Progenitor cell of endocrine pancreas (in vitro differentiated cells): Measurements from ENCODE around the gene PPAN. TPM values are rescaled to one million over a fixed set of nuclear protein-coding genes. Genes with fewer than 3 reads are reported as not detected.

Experiments
- DNase-seq: peaks from one replicate; pipeline ENCODE4 v3.0.0; 2021; ENCODE audit warnings: low spot score; ENCODE audit not compliant: unreplicated experiment
- H3K27ac Mint-ChIP-seq: 2 replicates; pipeline ENCODE4 v1.8.0; 2021; ENCODE audit warnings: mild to moderate bottlenecking, moderate library complexity, mixed read lengths
- H3K27me3 Mint-ChIP-seq: 2 replicates; pipeline ENCODE4 v1.8.0; 2021; ENCODE audit warnings: mixed read lengths
- H3K36me3 Mint-ChIP-seq: 2 replicates; pipeline ENCODE4 v1.8.0; 2022; ENCODE audit warnings: mixed read lengths; ENCODE audit not compliant: insufficient read depth
- H3K4me1 Mint-ChIP-seq: 2 replicates; pipeline ENCODE4 v1.8.0; 2021; ENCODE audit warnings: low read depth, mixed read lengths
- H3K4me3 Mint-ChIP-seq: 2 replicates; pipeline ENCODE4 v1.8.0; 2021; ENCODE audit warnings: low read depth, mild to moderate bottlenecking, moderate library complexity, mixed read lengths
- H3K9me3 Mint-ChIP-seq: 2 replicates; pipeline ENCODE4 v1.8.0; 2021; ENCODE audit warnings: low read depth, mixed read lengths
- CTCF ChIP-seq: fragments of 200-600 bp; sonication (generic); IDR thresholded peaks from one replicate; pipeline ENCODE4 v1.5.0; 2021; ENCODE audit warnings: antibody characterized with exemption, mild to moderate bottlenecking; ENCODE audit not compliant: unreplicated experiment
- total RNA-seq: library from RNA; stranded (reverse); gene quantifications from 2 replicates; pipeline ENCODE4 v1.2.1, GENCODE V29; 2021

PPAN gene
- total RNA-seq, 1 donor from 2014 or later: 51.5 TPM

- no peak for DNase-seq
- H3K36me3 Mint-ChIP-seq: no peaks in the 10 kb centered on the region
- no peaks in the 10 kb centered on the region for H3K9me3 Mint-ChIP-seq
- H3K4me3 Mint-ChIP-seq: no peak overlapping the region
- no peaks in the 10 kb centered on the region for H3K4me1 Mint-ChIP-seq
- H3K27ac Mint-ChIP-seq: no peak overlapping the region
- no peak for TF ChIP-seq CTCF
- H3K27me3 Mint-ChIP-seq: peaks cover 37% of the 10 kb centered on the region
Measured at GRCh38 chr19:10070730-10071446, 35.3 kb upstream of the PPAN start.

GRCh38 chr19:10074153-10074552 lies 32.0 kb upstream of the PPAN start:
- H3K4me1 Mint-ChIP-seq: no peaks in the 10 kb centered on the region
- no peak overlapping the region for H3K4me3 Mint-ChIP-seq
- H3K9me3 Mint-ChIP-seq: no peaks in the 10 kb centered on the region

GRCh38 chr19:10076535-10076934 lies 29.6 kb upstream of the PPAN start:
- Mint-ChIP-seq H3K27ac (no peak overlapping the region), H3K9me3 (no peaks in the 10 kb centered on the region)
- no peak for DNase-seq

More at GRCh38 chr19:10074153-10074552, 32.0 kb upstream of the PPAN start:
- TF ChIP-seq CTCF: peak; percentile 19
- H3K27ac Mint-ChIP-seq: no peak overlapping the region
- no peak for DNase-seq
- no peaks in the 10 kb centered on the region for H3K36me3 Mint-ChIP-seq
- peaks cover 39% of the 10 kb centered on the region for H3K27me3 Mint-ChIP-seq

GRCh38 chr19:10078329-10078728 lies 27.8 kb upstream of the PPAN start:
- Mint-ChIP-seq H3K4me1 (no peaks in the 10 kb centered on the region), H3K27me3 (peaks cover 31% of the 10 kb centered on the region), H3K9me3 (no peaks in the 10 kb centered on the region), H3K36me3 (no peaks in the 10 kb centered on the region), H3K27ac (no peak overlapping the region), H3K4me3 (no peak overlapping the region)
- no peak for TF ChIP-seq CTCF
- no peak for DNase-seq

More at GRCh38 chr19:10076535-10076934, 29.6 kb upstream of the PPAN start:
- Mint-ChIP-seq H3K4me3 (no peak overlapping the region), H3K27me3 (peaks cover 34% of the 10 kb centered on the region), H3K4me1 (no peaks in the 10 kb centered on the region), H3K36me3 (no peaks in the 10 kb centered on the region)
- no peak for TF ChIP-seq CTCF

- no peak for DNase-seq
- Mint-ChIP-seq H3K27ac (no peak overlapping the region), H3K4me3 (no peak overlapping the region), H3K27me3 (peaks cover 36% of the 10 kb centered on the region), H3K9me3 (no peaks in the 10 kb centered on the region), H3K36me3 (no peaks in the 10 kb centered on the region), H3K4me1 (no peaks in the 10 kb centered on the region)
- no peak for TF ChIP-seq CTCF
Measured at GRCh38 chr19:10079031-10079453, 27.1 kb upstream of the PPAN start.
